ENCODE data around the gene TRIP10.

GRCh38 chr19:6723738-6724137 lies 15.7 kb upstream of the TRIP10 start:
- TF ChIP-seq CTCF (conservative IDR thresholded peaks at IDR 0.05; ENCODE audit: low read length) (no peak), EZH2phosphoT487 (IDR thresholded peaks at IDR 0.05; ENCODE audit: borderline replicate concordance) (no peak)
